RWPE2 (cell line): ENCODE results near the gene RAP1B.
A peak's percentile ranks its signal among the peaks of the same experiment; 100 is the strongest.

ENCODE experiments used
- ATAC-seq: fragments of 200-7000 bp; cut with Tn5 transposase; 3 replicates; pipeline ENCODE4 v1.9.1; 2021; ENCODE audit warnings: low read depth
- DNase-seq: peaks from one replicate; pipeline ENCODE4 v3.0.0-alpha.2; 2020; ENCODE audit warnings: low spot score
- H3K27ac ChIP-seq: fragments of 450-650 bp; 2 replicates; pipeline ENCODE4 v1.5.1; 2017; ENCODE audit warnings: mild to moderate bottlenecking; ENCODE audit not compliant: poor library complexity, severe bottlenecking
- H3K27me3 ChIP-seq: fragments of 250-450 bp; sonication (Bioruptor Pico); 2 replicates; pipeline ENCODE4 v1.5.1; 2021; ENCODE audit warnings: mild to moderate bottlenecking, moderate library complexity; ENCODE audit not compliant: insufficient read depth, poor library complexity, severe bottlenecking
- H3K36me3 ChIP-seq: fragments of 250-450 bp; sonication (Bioruptor Pico); 2 replicates; pipeline ENCODE4 v1.5.1; 2020; ENCODE audit warnings: low read depth, mild to moderate bottlenecking, moderate library complexity
- H3K4me1 ChIP-seq: fragments of 250-450 bp; sonication (Bioruptor Pico); 2 replicates; pipeline ENCODE4 v1.5.1; 2021; ENCODE audit warnings: mild to moderate bottlenecking, moderate library complexity; ENCODE audit not compliant: insufficient read depth, poor library complexity, severe bottlenecking
- H3K4me3 ChIP-seq: fragments of 250-450 bp; sonication (Bioruptor Pico); 2 replicates; pipeline ENCODE4 v1.5.1; 2021; ENCODE audit warnings: mild to moderate bottlenecking, moderate library complexity; ENCODE audit not compliant: severe bottlenecking
- H3K9me3 ChIP-seq: fragments of 250-450 bp; sonication (Bioruptor Pico); 2 replicates; pipeline ENCODE4 v1.5.1; 2021; ENCODE audit warnings: mild to moderate bottlenecking, moderate library complexity; ENCODE audit not compliant: severe bottlenecking
- TF ChIP-seq, protein P1 (sequence below): fragments of 450-650 bp; IDR thresholded peaks from one replicate; pipeline ENCODE4 v1.5.1; 2017; ENCODE audit warnings: mild to moderate bottlenecking, moderate library complexity; ENCODE audit not compliant: poor library complexity, severe bottlenecking

The RAP1B gene

GRCh38 chr12:68647507-68647906 lies 36.8 kb downstream of the RAP1B start:
- TF ChIP-seq, protein P1, sequence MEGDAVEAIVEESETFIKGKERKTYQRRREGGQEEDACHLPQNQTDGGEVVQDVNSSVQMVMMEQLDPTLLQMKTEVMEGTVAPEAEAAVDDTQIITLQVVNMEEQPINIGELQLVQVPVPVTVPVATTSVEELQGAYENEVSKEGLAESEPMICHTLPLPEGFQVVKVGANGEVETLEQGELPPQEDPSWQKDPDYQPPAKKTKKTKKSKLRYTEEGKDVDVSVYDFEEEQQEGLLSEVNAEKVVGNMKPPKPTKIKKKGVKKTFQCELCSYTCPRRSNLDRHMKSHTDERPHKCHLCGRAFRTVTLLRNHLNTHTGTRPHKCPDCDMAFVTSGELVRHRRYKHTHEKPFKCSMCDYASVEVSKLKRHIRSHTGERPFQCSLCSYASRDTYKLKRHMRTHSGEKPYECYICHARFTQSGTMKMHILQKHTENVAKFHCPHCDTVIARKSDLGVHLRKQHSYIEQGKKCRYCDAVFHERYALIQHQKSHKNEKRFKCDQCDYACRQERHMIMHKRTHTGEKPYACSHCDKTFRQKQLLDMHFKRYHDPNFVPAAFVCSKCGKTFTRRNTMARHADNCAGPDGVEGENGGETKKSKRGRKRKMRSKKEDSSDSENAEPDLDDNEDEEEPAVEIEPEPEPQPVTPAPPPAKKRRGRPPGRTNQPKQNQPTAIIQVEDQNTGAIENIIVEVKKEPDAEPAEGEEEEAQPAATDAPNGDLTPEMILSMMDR, result no peak
- Histone ChIP-seq H3K36me3 (peaks cover 63% of the 10 kb centered on the region), H3K4me1 (no peaks in the 10 kb centered on the region), H3K9me3 (no peaks in the 10 kb centered on the region), H3K4me3 (no peak overlapping the region), H3K27ac (no peak overlapping the region), H3K27me3 (no peaks in the 10 kb centered on the region)
- ATAC-seq (no peak), DNase-seq (no peak)

GRCh38 chr12:68648179-68648578 lies 37.5 kb downstream of the RAP1B start:
- Histone ChIP-seq H3K27me3 (no peaks in the 10 kb centered on the region), H3K4me1 (no peaks in the 10 kb centered on the region), H3K9me3 (no peaks in the 10 kb centered on the region), H3K27ac (no peak overlapping the region), H3K4me3 (no peak overlapping the region), H3K36me3 (peaks cover 63% of the 10 kb centered on the region)
- ATAC-seq (no peak), DNase-seq (no peak)
- TF ChIP-seq, protein P1, result no peak

GRCh38 chr12:68665016-68665569 lies 54.4 kb downstream of the RAP1B start:
- H3K36me3 ChIP-seq, result peaks cover 12% of the 10 kb centered on the region
- no peaks in the 10 kb centered on the region for H3K9me3 ChIP-seq
- H3K27ac ChIP-seq, result no peak overlapping the region
- no peaks in the 10 kb centered on the region for H3K27me3 ChIP-seq
- no peaks in the 10 kb centered on the region for H3K4me1 ChIP-seq
- ATAC-seq (0 out of 3 replicates have a peak, but pooled peaks have one; percentile 33), DNase-seq (no peak)
- TF ChIP-seq, protein P1, result peak; percentile 24
- H3K4me3 ChIP-seq, result no peak overlapping the region

- Histone ChIP-seq H3K27me3 (no peaks in the 10 kb centered on the region), H3K9me3 (no peaks in the 10 kb centered on the region), H3K4me1 (no peaks in the 10 kb centered on the region), H3K36me3 (no peaks in the 10 kb centered on the region), H3K4me3 (no peak overlapping the region), H3K27ac (no peak overlapping the region)
- TF ChIP-seq, protein P1, result no peak
- DNase-seq (no peak), ATAC-seq (no peak)
Observed at GRCh38 chr12:68667291-68667690, 56.6 kb downstream of the RAP1B start.

GRCh38 chr12:68667896-68668295 lies 57.2 kb downstream of the RAP1B start:
- TF ChIP-seq, protein P1, result no peak
- Histone ChIP-seq H3K27me3 (no peaks in the 10 kb centered on the region), H3K9me3 (no peaks in the 10 kb centered on the region), H3K4me1 (no peaks in the 10 kb centered on the region), H3K4me3 (no peak overlapping the region), H3K27ac (no peak overlapping the region), H3K36me3 (no peaks in the 10 kb centered on the region)
- no peak for DNase-seq
- ATAC-seq, result 0 out of 3 replicates have a peak, but pooled peaks have one; percentile 26
